GM21381 (cell line): ENCODE measurements around the gene C15orf61.

Experiments used
- ATAC-seq: cut with Tn5 transposase; IDR thresholded peaks from one replicate; pipeline ENCODE4 v1.9.1; 2021; ENCODE audit warnings: mild to moderate bottlenecking, moderate library complexity; ENCODE audit not compliant: unreplicated experiment

The C15orf61 gene

GRCh38 chr15:67579164-67579563, 58.2 kb downstream of the C15orf61 start:
- ATAC-seq, result no peak
